ENCODE results near the gene STARD3NL.
A peak's percentile ranks its signal among the peaks of the same experiment; 100 is the strongest.
"Not testable (repeated sequence)": the region's sequence is repeated elsewhere in the genome, so short reads cannot be mapped to it uniquely, and the experiment has no call there.

Gene STARD3NL

DNA sequence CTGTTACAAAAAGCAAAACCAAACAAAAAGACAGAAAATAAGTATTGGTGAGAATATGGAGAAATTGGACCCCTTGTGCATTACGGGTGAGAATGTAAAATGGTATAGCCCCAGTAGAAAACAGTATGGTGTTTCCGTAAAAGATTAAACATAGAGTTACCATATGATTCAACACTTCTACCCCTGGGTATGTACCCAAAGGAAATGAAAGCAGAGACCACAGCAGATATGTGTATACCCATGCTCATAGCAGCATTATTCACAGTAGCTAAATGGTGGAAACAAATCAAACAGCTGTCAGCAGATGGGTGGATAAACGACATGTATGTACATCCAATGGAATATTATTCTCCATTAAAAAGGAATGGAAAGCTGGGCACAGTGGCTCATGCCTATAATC, 42.4 kb downstream of the STARD3NL start:
- DNase-seq (ENCODE audit: extremely low read depth in 1 of 2, low read depth in 1 of 2) = no peak

- DNase-seq (ENCODE audit: extremely low read depth in 1 of 2, low read depth in 1 of 2) = no peak
Measured at GRCh38 chr7:38222481-38223096, 44.5 kb downstream of the STARD3NL start.

GRCh38 chr7:38223306-38223705, 45.3 kb downstream of the STARD3NL start:
- DNase-seq (ENCODE audit: extremely low read depth in 1 of 2, low read depth in 1 of 2) = no peak

- DNase-seq (ENCODE audit: extremely low read depth in 1 of 2, low read depth in 1 of 2) = no peak
Measured at GRCh38 chr7:38224392-38224791, 46.3 kb downstream of the STARD3NL start.

DNA sequence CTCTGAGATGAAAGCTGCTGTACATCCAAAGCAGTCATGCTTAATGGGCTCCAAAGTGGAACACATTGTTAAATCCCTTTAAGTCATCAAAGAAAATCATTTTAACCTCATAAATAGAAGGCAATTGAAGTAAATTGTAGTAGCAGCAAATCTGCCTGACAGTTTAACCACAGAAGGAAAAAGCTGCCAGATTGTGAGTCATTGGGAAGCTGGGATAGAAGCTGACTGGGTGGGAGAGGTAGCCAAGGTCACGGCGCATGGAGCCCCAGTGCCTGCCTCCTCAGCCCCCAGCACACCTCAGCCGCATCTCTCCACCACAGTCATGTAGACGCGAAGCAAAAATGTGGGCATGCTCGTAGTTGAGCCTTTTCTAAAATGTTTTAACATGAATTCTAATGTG, 51.3 kb downstream of the STARD3NL start:
- no peak for DNase-seq (ENCODE audit: extremely low read depth in 1 of 2, low read depth in 1 of 2)

GRCh38 chr7:38229884-38230642, 52.0 kb downstream of the STARD3NL start:
- no peak for DNase-seq (ENCODE audit: extremely low read depth in 1 of 2, low read depth in 1 of 2)

- peak; percentile 75 to 76 for DNase-seq (ENCODE audit: extremely low read depth in 1 of 2, low read depth in 1 of 2)
Measured at GRCh38 chr7:38232502-38233366, 54.7 kb downstream of the STARD3NL start.

DNA sequence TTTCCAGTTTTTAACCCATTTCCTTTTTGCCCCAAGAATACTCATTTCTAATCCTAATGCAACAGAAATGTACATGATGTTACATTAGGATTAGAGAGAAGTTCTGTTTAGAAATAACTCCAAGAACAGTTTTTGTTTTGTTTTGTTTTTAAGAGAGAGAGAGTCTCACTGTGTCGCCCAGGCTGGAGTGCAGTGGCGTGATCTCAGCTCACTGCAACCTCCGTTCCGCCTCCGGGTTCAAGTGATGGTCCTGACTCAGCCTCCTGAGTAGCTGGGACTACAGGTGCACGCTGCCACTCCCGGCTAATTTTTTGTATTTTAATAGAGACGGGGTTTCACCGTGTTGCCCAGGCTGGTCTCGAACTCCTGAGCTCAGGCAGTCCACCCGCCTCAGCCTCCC, 56.7 kb downstream of the STARD3NL start:
- DNase-seq (ENCODE audit: extremely low read depth in 1 of 2, low read depth in 1 of 2) = not testable (repeated sequence)

GRCh38 chr7:38235606-38236005, 57.6 kb downstream of the STARD3NL start:
- no peak for DNase-seq (ENCODE audit: extremely low read depth in 1 of 2, low read depth in 1 of 2)

DNA sequence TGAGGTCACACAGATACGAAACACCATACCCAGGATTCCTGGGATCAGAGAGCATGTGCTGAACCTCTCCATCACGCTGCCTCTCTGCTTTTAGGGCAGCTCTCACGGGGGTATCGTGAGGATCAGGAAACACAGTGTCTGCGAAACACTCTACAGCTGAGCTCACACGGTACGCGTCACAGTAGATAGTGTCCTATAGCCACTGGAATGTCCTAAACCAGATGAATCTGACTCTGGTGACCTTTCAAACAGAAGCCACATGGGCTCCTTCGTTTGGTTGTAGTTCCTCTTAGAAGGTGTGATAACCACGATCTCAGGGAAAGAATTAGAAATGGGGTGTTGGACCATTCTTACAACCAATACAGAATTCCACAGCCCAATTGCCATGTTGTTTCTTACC, 61.1 kb downstream of the STARD3NL start:
- DNase-seq (ENCODE audit: extremely low read depth in 1 of 2, low read depth in 1 of 2) = not testable (repeated sequence)

GRCh38 chr7:38241071-38241470, 63.0 kb downstream of the STARD3NL start:
- DNase-seq (ENCODE audit: extremely low read depth in 1 of 2, low read depth in 1 of 2) = no peak

DNA sequence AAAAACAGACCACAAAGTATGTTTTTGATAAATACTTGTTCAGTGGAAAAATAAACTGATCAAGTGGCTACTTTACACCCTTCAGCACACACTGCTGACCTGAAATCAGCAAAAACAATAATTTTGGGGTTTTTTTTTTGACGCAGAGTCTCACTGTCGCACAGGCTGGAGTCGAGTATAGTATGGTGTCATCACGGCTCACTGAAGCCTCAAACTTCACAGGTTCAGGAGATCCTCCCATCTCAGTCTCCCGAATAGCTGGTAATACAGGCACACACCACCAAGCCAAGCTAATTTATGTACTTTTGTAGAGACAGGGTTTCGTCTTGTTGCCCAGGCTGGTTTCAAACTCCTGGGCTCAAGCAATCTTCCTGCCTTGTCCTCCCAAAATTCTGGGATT, 64.8 kb downstream of the STARD3NL start:
- no peak for DNase-seq (ENCODE audit: extremely low read depth in 1 of 2, low read depth in 1 of 2)

- not testable (repeated sequence) for DNase-seq (ENCODE audit: extremely low read depth in 1 of 2, low read depth in 1 of 2)
Measured at GRCh38 chr7:38243345-38243744, 65.3 kb downstream of the STARD3NL start.

- no peak for DNase-seq (ENCODE audit: extremely low read depth in 1 of 2, low read depth in 1 of 2)
Measured at GRCh38 chr7:38244516-38244915, 66.5 kb downstream of the STARD3NL start.

- no peak for DNase-seq (ENCODE audit: extremely low read depth in 1 of 2, low read depth in 1 of 2)
Measured at GRCh38 chr7:38245409-38245977, 67.4 kb downstream of the STARD3NL start.

- DNase-seq (ENCODE audit: extremely low read depth in 1 of 2, low read depth in 1 of 2) = no peak
Measured at GRCh38 chr7:38248069-38248567, 70.1 kb downstream of the STARD3NL start.

GRCh38 chr7:38249849-38250248, 71.8 kb downstream of the STARD3NL start:
- not testable (repeated sequence) for DNase-seq (ENCODE audit: extremely low read depth in 1 of 2, low read depth in 1 of 2)

GRCh38 chr7:38257350-38257677, 79.3 kb downstream of the STARD3NL start:
- DNase-seq (ENCODE audit: extremely low read depth in 1 of 2, low read depth in 1 of 2) = no peak

DNA sequence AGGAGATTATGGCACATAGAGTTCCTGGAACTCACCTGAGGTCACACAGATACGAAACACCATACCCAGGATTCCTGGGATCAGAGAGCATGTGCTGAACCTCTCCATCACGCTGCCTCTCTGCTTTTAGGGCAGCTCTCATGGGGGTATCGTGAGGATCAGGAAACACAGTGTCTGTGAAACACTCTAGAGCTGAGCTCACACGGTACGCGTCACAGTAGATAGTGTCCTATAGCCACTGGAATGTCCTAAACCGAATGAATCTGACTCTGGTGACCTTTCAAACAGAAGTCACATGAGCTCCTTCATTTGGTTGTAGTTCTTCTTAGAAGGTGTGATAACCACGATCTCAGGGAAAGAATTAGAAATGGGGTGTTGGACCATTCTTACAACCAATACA, 81.1 kb downstream of the STARD3NL start:
- DNase-seq (ENCODE audit: extremely low read depth in 1 of 2, low read depth in 1 of 2) = not testable (repeated sequence)

- not testable (repeated sequence) for DNase-seq (ENCODE audit: extremely low read depth in 1 of 2, low read depth in 1 of 2)
Measured at GRCh38 chr7:38261601-38262000, 83.6 kb downstream of the STARD3NL start.

DNA sequence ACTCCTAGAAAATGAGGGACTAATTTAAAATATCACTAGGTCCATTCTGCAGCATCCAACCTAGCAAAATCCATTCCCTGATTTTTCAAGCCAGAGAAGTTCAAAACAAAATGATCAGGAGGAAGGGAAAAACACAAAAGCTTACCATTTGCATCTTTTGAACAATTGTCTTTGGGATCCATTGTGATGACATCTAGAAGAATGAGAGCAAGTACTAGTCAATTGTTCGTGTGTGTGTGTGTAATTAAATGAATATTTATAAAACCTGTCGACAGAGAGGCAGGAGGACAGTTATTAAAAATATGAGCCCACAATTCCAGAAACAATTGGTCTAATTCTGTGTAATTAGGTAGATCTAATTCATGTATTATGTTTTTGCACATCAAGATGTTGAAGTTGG, 84.0 kb downstream of the STARD3NL start:
- not testable (repeated sequence) for DNase-seq (ENCODE audit: extremely low read depth in 1 of 2, low read depth in 1 of 2)

Measured in stimulated activated CD8-positive, alpha-beta memory T cell treated with anti-CD3 and anti-CD28 coated beads, Interleukin-7, amount 100 ng/mL, for 48 hours (primary cell).